Measurements from ENCODE around the gene NOS2.

DNA sequence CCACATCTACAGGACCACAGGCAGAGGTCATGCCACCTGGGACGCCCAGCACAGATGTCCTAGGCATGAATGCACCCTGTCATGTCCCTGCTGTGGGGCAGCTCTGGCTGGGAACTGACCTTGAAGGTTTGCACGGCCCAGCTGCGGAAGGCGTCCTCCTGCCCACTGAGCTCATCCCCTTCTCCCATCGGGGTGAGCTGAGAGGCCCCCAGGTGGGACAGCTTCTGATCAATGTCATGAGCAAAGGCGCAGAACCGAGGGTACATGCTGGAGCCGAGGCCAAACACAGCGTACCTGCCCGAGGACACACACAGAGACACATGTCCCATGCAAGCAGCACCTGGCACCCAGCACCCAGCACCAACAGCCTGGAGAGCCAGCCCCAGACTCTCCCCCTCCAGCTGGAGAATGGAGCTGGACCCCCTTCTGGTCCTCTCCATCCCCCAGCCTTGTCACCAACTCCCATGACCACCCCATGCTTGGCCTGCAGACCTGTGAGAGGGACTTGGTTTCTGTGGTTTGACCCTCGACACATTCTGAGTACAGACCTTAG, 31.4 kb downstream of the NOS2 start:
- TF ChIP-seq POLR2AphosphoS5 (IDR thresholded peaks at IDR 0.05; ENCODE audit: low read depth, low read length) (no peak), TAF1 (IDR thresholded peaks at IDR 0.05; ENCODE audit: borderline replicate concordance, insufficient read depth, low read length) (no peak), SIN3A (IDR thresholded peaks at IDR 0.05; ENCODE audit: borderline replicate concordance, insufficient read depth, low read length) (no peak)
- TF ChIP-seq, protein P1, sequence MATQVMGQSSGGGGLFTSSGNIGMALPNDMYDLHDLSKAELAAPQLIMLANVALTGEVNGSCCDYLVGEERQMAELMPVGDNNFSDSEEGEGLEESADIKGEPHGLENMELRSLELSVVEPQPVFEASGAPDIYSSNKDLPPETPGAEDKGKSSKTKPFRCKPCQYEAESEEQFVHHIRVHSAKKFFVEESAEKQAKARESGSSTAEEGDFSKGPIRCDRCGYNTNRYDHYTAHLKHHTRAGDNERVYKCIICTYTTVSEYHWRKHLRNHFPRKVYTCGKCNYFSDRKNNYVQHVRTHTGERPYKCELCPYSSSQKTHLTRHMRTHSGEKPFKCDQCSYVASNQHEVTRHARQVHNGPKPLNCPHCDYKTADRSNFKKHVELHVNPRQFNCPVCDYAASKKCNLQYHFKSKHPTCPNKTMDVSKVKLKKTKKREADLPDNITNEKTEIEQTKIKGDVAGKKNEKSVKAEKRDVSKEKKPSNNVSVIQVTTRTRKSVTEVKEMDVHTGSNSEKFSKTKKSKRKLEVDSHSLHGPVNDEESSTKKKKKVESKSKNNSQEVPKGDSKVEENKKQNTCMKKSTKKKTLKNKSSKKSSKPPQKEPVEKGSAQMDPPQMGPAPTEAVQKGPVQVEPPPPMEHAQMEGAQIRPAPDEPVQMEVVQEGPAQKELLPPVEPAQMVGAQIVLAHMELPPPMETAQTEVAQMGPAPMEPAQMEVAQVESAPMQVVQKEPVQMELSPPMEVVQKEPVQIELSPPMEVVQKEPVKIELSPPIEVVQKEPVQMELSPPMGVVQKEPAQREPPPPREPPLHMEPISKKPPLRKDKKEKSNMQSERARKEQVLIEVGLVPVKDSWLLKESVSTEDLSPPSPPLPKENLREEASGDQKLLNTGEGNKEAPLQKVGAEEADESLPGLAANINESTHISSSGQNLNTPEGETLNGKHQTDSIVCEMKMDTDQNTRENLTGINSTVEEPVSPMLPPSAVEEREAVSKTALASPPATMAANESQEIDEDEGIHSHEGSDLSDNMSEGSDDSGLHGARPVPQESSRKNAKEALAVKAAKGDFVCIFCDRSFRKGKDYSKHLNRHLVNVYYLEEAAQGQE (IDR thresholded peaks at IDR 0.05; ENCODE audit: insufficient read depth in 1 of 2, low read depth in 2 of 2, low read length in 2 of 2): no peak
